A549 (cell line): ENCODE results near the gene RFXAP.

ENCODE experiments used
- CBX8 ChIP-seq: fragments of 200-600 bp; sonication (generic); IDR thresholded peaks from 2 replicates; pipeline ENCODE4 v1.6.1; 2016
- EP300 ChIP-seq, 2 experiments: fragments of >200 bp; sonication (Bioruptor Twin); formaldehyde crosslinking; IDR thresholded peaks; 2 replicates in 1 of 2; 3 replicates in 1 of 2; pipeline ENCODE4 v1.6.1; 2016 to 2017
- HOXB5 ChIP-seq: fragments of 250-450 bp; sonication (Bioruptor Pico); IDR thresholded peaks from 2 replicates; pipeline ENCODE4 v1.5.0; 2020; ENCODE audit warnings: mild to moderate bottlenecking, moderate library complexity
- JUN ChIP-seq, 2 experiments: fragments of >200 bp; sonication (Bioruptor Twin); formaldehyde crosslinking; IDR thresholded peaks; 2 replicates in 1 of 2; 3 replicates in 1 of 2; pipeline ENCODE4 v1.6.1; 2016 to 2017
- MAX ChIP-seq: IDR thresholded peaks from 2 replicates; pipeline ENCODE4 v1.6.1; 2012
- NFE2L2 ChIP-seq: fragments of 150-350 bp; conservative IDR thresholded peaks from 2 replicates; pipeline ENCODE4 v1.6.1; 2014; ENCODE audit warnings: low read length
- NPAS2 ChIP-seq: fragments of 250-450 bp; sonication (Bioruptor Pico); IDR thresholded peaks from 2 replicates; pipeline ENCODE4 v1.8.0; 2022; ENCODE audit warnings: mild to moderate bottlenecking, moderate library complexity, borderline replicate concordance
- PBX3 ChIP-seq: IDR thresholded peaks from 2 replicates; pipeline ENCODE4 v1.6.1; 2012
- POLR2A ChIP-seq: IDR thresholded peaks from 2 replicates; pipeline ENCODE4 v1.6.1; 2012; ENCODE audit warnings: mild to moderate bottlenecking, low read length
- POLR2AphosphoS2 ChIP-seq: conservative IDR thresholded peaks from 2 replicates; pipeline ENCODE4 v1.6.1; 2012; ENCODE audit warnings: low read length, improper control_type of control experiment, inconsistent platforms
- RAD21 ChIP-seq, 2 experiments: fragments of >200 bp in 1 of 2; sonication (Bioruptor Twin) in 1 of 2; formaldehyde crosslinking in 1 of 2; IDR thresholded peaks in 1 of 2; conservative IDR thresholded peaks in 1 of 2; 2 replicates in 1 of 2; 3 replicates in 1 of 2; pipeline ENCODE4 v1.6.1; 2012 to 2018; ENCODE audit warnings: inconsistent platforms in 1 of 2
- SMC3 ChIP-seq: fragments of >200 bp; sonication (Bioruptor Twin); formaldehyde crosslinking; IDR thresholded peaks from 3 replicates; pipeline ENCODE4 v1.6.1; 2018; ENCODE audit warnings: inconsistent platforms
- TF ChIP-seq, protein P1 (sequence below): fragments of >200 bp; sonication (Bioruptor Twin); formaldehyde crosslinking; IDR thresholded peaks from 3 replicates; pipeline ENCODE4 v1.5.1; 2016

DNA sequence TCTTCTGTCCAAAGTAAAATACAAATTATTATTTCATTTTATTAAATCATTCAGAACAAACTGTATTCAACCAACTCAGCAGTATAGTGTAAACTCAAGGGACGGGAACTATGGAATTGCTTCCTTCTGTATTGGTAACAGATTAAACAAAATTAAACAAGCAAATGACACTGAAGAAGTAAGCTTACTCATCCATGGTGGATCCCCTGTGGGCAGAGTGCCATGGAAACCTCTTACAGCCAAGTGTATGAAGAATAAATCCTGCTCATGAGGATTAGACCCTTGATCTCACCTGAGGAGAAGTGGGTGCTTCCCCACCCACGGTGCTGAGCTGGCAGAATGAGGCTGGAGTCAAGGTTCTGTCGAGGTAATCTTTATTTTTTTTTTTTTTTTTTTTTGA, 18.0 kb upstream of the RFXAP start:
- no peak for TF ChIP-seq POLR2AphosphoS2
- no peak for TF ChIP-seq NFE2L2
- TF ChIP-seq NPAS2 (CRISPR knock-in tag), result no peak
- TF ChIP-seq, protein P1, sequence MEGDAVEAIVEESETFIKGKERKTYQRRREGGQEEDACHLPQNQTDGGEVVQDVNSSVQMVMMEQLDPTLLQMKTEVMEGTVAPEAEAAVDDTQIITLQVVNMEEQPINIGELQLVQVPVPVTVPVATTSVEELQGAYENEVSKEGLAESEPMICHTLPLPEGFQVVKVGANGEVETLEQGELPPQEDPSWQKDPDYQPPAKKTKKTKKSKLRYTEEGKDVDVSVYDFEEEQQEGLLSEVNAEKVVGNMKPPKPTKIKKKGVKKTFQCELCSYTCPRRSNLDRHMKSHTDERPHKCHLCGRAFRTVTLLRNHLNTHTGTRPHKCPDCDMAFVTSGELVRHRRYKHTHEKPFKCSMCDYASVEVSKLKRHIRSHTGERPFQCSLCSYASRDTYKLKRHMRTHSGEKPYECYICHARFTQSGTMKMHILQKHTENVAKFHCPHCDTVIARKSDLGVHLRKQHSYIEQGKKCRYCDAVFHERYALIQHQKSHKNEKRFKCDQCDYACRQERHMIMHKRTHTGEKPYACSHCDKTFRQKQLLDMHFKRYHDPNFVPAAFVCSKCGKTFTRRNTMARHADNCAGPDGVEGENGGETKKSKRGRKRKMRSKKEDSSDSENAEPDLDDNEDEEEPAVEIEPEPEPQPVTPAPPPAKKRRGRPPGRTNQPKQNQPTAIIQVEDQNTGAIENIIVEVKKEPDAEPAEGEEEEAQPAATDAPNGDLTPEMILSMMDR, result no peak
- no peak for TF ChIP-seq HOXB5 (CRISPR knock-in tag)
- TF ChIP-seq POLR2A, result no peak
- TF ChIP-seq CBX8, result no peak
- TF ChIP-seq PBX3, result no peak
- TF ChIP-seq EP300 (IDR thresholded peaks at IDR 0.05), result no peak
- TF ChIP-seq JUN (IDR thresholded peaks at IDR 0.05), result no peak
- no peak for TF ChIP-seq RAD21 (conservative IDR thresholded peaks at IDR 0.05 in 1 of 2, IDR thresholded peaks at IDR 0.05 in 1 of 2)
- no peak for TF ChIP-seq SMC3
- TF ChIP-seq MAX, result no peak
